Dedifferentiated amniotic fluid mesenchymal stem cell (primary cell): ENCODE data around the gene MRPL19.

Experiments used
- DNase-seq: peaks from one replicate; pipeline ENCODE4 v3.0.0-alpha.2; 2016; ENCODE audit errors: extremely low spot score

The MRPL19 gene

DNA sequence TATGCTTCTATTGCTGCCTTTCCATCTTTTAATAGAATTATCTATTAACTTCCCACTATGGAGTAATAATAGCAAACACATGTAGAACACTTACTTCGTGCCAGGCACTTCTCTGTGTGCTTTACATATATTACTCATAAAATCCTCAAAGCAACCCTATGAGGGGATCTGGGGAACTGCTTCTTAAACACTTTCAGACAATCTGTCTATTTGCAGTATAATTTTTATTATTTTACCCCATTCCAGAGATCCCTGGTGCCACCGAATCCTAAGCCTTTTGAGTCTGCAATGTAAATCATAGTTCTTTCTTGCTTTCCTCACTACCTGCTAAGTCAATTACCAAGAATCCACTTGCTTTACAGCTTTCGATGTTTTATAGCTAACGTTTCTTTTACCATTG, 89.7 kb downstream of the MRPL19 start:
- no peak for DNase-seq

DNA sequence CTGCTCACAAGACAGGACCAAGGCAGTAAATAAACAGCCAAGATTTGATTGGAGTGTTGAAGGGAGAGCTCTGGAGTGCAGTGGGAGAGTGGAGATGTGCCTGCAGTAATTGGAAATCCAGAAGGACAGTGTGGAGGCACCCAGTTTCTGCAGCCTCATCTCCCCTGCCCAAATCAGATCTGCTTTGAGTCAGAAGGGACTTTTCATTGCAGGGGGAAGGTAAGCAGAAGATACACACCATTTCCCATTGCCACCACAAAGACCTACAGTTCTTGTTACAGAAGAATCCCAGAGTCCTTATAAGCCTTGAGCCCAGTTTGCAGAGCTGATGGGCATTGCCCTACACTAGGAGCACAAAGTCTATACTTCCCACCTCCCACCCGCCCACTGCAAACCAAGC, 91.4 kb downstream of the MRPL19 start:
- DNase-seq: no peak
